ENCODE measurements around the gene LZTS2.

Gene LZTS2

DNA sequence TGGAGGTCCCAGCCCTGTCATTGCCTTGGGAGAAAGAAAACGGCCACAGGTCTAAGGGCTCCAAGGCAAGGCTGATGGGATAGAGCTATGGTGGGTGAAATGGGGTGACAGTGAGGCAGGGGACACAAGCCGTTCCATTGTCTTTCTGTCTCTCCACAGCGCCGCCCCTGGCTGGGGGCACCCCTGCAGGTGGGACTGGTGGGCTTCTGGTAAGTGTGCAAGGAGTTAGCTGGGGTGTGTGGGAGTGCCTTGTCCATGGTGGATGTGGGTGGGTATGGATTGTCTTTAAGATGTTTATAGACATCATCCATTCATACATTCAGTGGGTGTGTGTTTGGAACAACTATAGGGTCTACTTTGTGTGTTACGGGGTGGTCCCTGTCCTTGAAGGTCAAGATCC is 38.9 kb downstream of the LZTS2 start:
- Histone ChIP-seq H3K4me3 (ENCODE audit: low read depth, low read length) (no peak overlapping the region), H3K36me3 (ENCODE audit: control insufficient read depth in 2 of 2, insufficient read depth in 1 of 2, low read length in 2 of 2) (peaks cover 0 to 19% of the 10 kb centered on the region in 2 experiments; a peak in 1 of 3 replicates), H3K27ac (ENCODE audit: extremely low read depth, low read depth, low read length) (no peak overlapping the region), H3K9me3 (ENCODE audit: control insufficient read depth, insufficient read depth, low read depth, low read length) (no peaks in the 10 kb centered on the region), H3K4me1 (ENCODE audit: control insufficient read depth, insufficient read depth, low read length) (peaks cover 3% of the 10 kb centered on the region; the same call in 1 of the 2 replicates)
- ChIA-PET CTCF (interaction anchor here (0.5 to 10.1 kb wide), 12 partner anchors 8 to 429 kb away, joined by 3 to 112 read pairs (median 10); partner anchors contain the start of genes KAZALD1, PDZD7 and SFXN3), POLR2A (no interaction called here)
- TF ChIP-seq EGR2 (tag by site-specific recombination; IDR thresholded peaks at IDR 0.05; ENCODE audit: low read depth) (peak; percentile 75), ZFHX2 (tag by site-specific recombination; conservative IDR thresholded peaks at IDR 0.05) (peak; percentile 59), ZNF274 (IDR thresholded peaks at IDR 0.05; ENCODE audit: low read length) (no peak), ZNF274 (tag by site-specific recombination; IDR thresholded peaks at IDR 0.05; ENCODE audit: borderline replicate concordance) (no peak), ZNF623 (tag by site-specific recombination; IDR thresholded peaks at IDR 0.05) (no peak), ZNF23 (tag by site-specific recombination; IDR thresholded peaks at IDR 0.05; ENCODE audit: borderline replicate concordance) (no peak), ZNF366 (tag by site-specific recombination; conservative IDR thresholded peaks at IDR 0.05) (no peak), ZNF670 (tag by site-specific recombination; IDR thresholded peaks at IDR 0.05; ENCODE audit: low read depth) (no peak), ZNF341 (tag by site-specific recombination; IDR thresholded peaks at IDR 0.05; ENCODE audit: low read depth) (no peak), ZNF140 (tag by site-specific recombination; IDR thresholded peaks at IDR 0.05) (no peak), ZNF768 (tag by site-specific recombination; IDR thresholded peaks at IDR 0.05) (no peak), ZNF596 (tag by site-specific recombination; IDR thresholded peaks at IDR 0.05) (no peak)
- TF ChIP-seq, protein P1, sequence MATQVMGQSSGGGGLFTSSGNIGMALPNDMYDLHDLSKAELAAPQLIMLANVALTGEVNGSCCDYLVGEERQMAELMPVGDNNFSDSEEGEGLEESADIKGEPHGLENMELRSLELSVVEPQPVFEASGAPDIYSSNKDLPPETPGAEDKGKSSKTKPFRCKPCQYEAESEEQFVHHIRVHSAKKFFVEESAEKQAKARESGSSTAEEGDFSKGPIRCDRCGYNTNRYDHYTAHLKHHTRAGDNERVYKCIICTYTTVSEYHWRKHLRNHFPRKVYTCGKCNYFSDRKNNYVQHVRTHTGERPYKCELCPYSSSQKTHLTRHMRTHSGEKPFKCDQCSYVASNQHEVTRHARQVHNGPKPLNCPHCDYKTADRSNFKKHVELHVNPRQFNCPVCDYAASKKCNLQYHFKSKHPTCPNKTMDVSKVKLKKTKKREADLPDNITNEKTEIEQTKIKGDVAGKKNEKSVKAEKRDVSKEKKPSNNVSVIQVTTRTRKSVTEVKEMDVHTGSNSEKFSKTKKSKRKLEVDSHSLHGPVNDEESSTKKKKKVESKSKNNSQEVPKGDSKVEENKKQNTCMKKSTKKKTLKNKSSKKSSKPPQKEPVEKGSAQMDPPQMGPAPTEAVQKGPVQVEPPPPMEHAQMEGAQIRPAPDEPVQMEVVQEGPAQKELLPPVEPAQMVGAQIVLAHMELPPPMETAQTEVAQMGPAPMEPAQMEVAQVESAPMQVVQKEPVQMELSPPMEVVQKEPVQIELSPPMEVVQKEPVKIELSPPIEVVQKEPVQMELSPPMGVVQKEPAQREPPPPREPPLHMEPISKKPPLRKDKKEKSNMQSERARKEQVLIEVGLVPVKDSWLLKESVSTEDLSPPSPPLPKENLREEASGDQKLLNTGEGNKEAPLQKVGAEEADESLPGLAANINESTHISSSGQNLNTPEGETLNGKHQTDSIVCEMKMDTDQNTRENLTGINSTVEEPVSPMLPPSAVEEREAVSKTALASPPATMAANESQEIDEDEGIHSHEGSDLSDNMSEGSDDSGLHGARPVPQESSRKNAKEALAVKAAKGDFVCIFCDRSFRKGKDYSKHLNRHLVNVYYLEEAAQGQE (tag by site-specific recombination; IDR thresholded peaks at IDR 0.05): 0 out of 2 replicates have a peak, but pooled peaks have one; percentile 34
- TF ChIP-seq, protein P2, sequence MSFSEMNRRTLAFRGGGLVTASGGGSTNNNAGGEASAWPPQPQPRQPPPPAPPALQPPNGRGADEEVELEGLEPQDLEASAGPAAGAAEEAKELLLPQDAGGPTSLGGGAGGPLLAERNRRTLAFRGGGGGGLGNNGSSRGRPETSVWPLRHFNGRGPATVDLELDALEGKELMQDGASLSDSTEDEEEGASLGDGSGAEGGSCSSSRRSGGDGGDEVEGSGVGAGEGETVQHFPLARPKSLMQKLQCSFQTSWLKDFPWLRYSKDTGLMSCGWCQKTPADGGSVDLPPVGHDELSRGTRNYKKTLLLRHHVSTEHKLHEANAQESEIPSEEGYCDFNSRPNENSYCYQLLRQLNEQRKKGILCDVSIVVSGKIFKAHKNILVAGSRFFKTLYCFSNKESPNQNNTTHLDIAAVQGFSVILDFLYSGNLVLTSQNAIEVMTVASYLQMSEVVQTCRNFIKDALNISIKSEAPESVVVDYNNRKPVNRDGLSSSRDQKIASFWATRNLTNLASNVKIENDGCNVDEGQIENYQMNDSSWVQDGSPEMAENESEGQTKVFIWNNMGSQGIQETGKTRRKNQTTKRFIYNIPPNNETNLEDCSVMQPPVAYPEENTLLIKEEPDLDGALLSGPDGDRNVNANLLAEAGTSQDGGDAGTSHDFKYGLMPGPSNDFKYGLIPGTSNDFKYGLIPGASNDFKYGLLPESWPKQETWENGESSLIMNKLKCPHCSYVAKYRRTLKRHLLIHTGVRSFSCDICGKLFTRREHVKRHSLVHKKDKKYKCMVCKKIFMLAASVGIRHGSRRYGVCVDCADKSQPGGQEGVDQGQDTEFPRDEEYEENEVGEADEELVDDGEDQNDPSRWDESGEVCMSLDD (tag by site-specific recombination; IDR thresholded peaks at IDR 0.05): no peak

DNA sequence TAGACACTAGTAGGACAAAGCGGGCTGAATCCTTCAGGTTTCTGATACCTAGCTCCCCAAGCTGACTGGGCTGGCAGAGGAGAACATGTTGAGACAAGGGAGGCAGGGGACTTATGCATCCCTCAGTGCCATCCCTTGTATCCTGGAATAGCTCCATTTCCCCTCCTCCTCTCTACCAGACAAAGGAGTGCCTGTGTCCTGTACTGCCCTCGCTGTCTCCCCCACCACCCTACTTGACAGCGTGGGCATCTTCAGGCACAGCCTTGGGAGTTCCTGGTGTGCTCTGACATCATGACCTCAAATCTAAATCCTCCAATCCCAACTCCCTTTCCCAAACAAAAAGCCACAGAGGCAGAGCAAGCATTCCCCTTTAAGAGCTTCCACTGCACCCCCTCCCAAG is 40.5 kb downstream of the LZTS2 start:
- no peaks in the 10 kb centered on the region for H3K9me3 ChIP-seq (ENCODE audit: control insufficient read depth, insufficient read depth, low read depth, low read length)
- POLR2A ChIA-PET: interaction anchor here (0.5 to 2.8 kb wide), 3 partner anchors 9 to 1075 kb away, joined by 3 to 11 read pairs (median 3); partner anchors contain the start of genes PDZD7 and SFXN3
- no peak overlapping the region for H3K4me3 ChIP-seq (ENCODE audit: low read depth, low read length)
- CTCF ChIA-PET: interaction anchor here (0.6 to 10.1 kb wide), 14 partner anchors 10 to 472 kb away, joined by 3 to 112 read pairs (median 8); partner anchors contain the start of genes KAZALD1, PDZD7 and SFXN3
- peaks cover 3% of the 10 kb centered on the region; the same call in 1 of the 2 replicates for H3K4me1 ChIP-seq (ENCODE audit: control insufficient read depth, insufficient read depth, low read length)
- peaks cover 0 to 19% of the 10 kb centered on the region in 2 experiments; a peak in 1 of 3 replicates for H3K36me3 ChIP-seq (ENCODE audit: control insufficient read depth in 2 of 2, insufficient read depth in 1 of 2, low read length in 2 of 2)
- no peak overlapping the region for H3K27ac ChIP-seq (ENCODE audit: extremely low read depth, low read depth, low read length)
- TF ChIP-seq, protein P3, sequence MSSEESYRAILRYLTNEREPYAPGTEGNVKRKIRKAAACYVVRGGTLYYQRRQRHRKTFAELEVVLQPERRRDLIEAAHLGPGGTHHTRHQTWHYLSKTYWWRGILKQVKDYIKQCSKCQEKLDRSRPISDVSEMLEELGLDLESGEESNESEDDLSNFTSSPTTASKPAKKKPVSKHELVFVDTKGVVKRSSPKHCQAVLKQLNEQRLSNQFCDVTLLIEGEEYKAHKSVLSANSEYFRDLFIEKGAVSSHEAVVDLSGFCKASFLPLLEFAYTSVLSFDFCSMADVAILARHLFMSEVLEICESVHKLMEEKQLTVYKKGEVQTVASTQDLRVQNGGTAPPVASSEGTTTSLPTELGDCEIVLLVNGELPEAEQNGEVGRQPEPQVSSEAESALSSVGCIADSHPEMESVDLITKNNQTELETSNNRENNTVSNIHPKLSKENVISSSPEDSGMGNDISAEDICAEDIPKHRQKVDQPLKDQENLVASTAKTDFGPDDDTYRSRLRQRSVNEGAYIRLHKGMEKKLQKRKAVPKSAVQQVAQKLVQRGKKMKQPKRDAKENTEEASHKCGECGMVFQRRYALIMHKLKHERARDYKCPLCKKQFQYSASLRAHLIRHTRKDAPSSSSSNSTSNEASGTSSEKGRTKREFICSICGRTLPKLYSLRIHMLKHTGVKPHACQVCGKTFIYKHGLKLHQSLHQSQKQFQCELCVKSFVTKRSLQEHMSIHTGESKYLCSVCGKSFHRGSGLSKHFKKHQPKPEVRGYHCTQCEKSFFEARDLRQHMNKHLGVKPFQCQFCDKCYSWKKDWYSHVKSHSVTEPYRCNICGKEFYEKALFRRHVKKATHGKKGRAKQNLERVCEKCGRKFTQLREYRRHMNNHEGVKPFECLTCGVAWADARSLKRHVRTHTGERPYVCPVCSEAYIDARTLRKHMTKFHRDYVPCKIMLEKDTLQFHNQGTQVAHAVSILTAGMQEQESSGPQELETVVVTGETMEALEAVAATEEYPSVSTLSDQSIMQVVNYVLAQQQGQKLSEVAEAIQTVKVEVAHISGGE (tag by site-specific recombination; conservative IDR thresholded peaks at IDR 0.05; ENCODE audit: low read depth): no peak
- no peak for TF ChIP-seq ZNF132 (tag by site-specific recombination; IDR thresholded peaks at IDR 0.05; ENCODE audit: borderline replicate concordance)
- TF ChIP-seq OVOL3 (tag by site-specific recombination; IDR thresholded peaks at IDR 0.05): no peak
- TF ChIP-seq, protein P4, sequence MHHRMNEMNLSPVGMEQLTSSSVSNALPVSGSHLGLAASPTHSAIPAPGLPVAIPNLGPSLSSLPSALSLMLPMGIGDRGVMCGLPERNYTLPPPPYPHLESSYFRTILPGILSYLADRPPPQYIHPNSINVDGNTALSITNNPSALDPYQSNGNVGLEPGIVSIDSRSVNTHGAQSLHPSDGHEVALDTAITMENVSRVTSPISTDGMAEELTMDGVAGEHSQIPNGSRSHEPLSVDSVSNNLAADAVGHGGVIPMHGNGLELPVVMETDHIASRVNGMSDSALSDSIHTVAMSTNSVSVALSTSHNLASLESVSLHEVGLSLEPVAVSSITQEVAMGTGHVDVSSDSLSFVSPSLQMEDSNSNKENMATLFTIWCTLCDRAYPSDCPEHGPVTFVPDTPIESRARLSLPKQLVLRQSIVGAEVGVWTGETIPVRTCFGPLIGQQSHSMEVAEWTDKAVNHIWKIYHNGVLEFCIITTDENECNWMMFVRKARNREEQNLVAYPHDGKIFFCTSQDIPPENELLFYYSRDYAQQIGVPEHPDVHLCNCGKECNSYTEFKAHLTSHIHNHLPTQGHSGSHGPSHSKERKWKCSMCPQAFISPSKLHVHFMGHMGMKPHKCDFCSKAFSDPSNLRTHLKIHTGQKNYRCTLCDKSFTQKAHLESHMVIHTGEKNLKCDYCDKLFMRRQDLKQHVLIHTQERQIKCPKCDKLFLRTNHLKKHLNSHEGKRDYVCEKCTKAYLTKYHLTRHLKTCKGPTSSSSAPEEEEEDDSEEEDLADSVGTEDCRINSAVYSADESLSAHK (tag by site-specific recombination; IDR thresholded peaks at IDR 0.05): no peak
- no peak for TF ChIP-seq ZNF626 (tag by site-specific recombination; IDR thresholded peaks at IDR 0.05)
- TF ChIP-seq, protein P5, sequence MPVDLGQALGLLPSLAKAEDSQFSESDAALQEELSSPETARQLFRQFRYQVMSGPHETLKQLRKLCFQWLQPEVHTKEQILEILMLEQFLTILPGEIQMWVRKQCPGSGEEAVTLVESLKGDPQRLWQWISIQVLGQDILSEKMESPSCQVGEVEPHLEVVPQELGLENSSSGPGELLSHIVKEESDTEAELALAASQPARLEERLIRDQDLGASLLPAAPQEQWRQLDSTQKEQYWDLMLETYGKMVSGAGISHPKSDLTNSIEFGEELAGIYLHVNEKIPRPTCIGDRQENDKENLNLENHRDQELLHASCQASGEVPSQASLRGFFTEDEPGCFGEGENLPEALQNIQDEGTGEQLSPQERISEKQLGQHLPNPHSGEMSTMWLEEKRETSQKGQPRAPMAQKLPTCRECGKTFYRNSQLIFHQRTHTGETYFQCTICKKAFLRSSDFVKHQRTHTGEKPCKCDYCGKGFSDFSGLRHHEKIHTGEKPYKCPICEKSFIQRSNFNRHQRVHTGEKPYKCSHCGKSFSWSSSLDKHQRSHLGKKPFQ (tag by site-specific recombination; IDR thresholded peaks at IDR 0.05): no peak
- TF ChIP-seq ZNF426 (tag by site-specific recombination; IDR thresholded peaks at IDR 0.05): no peak
